Ishikawa (cell line): Measurements from ENCODE around the gene POGZ.

Source experiments
- CEBPB ChIP-seq: IDR thresholded peaks from 2 replicates; pipeline ENCODE4 v1.6.1; 2012
- CREB1 ChIP-seq: IDR thresholded peaks from 2 replicates; pipeline ENCODE4 v1.6.1; 2012; ENCODE audit warnings: low read depth
- EGR1 ChIP-seq: IDR thresholded peaks from 2 replicates; pipeline ENCODE4 v1.6.1; 2012
- EP300 ChIP-seq: IDR thresholded peaks from 2 replicates; pipeline ENCODE4 v1.6.1; 2012; ENCODE audit warnings: borderline replicate concordance
- FOXM1 ChIP-seq: IDR thresholded peaks from 2 replicates; pipeline ENCODE4 v1.6.1; 2012; ENCODE audit warnings: low read depth, borderline replicate concordance
- MAX ChIP-seq: IDR thresholded peaks from 2 replicates; pipeline ENCODE4 v1.6.1; 2012
- NFIC ChIP-seq: IDR thresholded peaks from 2 replicates; pipeline ENCODE4 v1.6.1; 2012
- RAD21 ChIP-seq: IDR thresholded peaks from 2 replicates; pipeline ENCODE4 v1.6.1; 2012; ENCODE audit warnings: low read depth
- REST ChIP-seq: IDR thresholded peaks from 2 replicates; pipeline ENCODE4 v1.6.1; 2012; ENCODE audit warnings: low read depth, mild to moderate bottlenecking
- TAF1 ChIP-seq: IDR thresholded peaks from 2 replicates; pipeline ENCODE4 v1.6.1; 2012; ENCODE audit warnings: low read depth, mild to moderate bottlenecking
- TEAD4 ChIP-seq: IDR thresholded peaks from 2 replicates; pipeline ENCODE4 v1.6.1; 2012
- YY1 ChIP-seq: IDR thresholded peaks from 2 replicates; pipeline ENCODE4 v1.6.1; 2012; ENCODE audit warnings: low read depth
- ZBTB7A ChIP-seq: IDR thresholded peaks from 2 replicates; pipeline ENCODE4 v1.6.1; 2012; ENCODE audit warnings: low read depth

GRCh38 chr1:151356696-151357095 lies 102.6 kb downstream of the POGZ start:
- TF ChIP-seq REST (no peak), EP300 (no peak), ZBTB7A (no peak), RAD21 (no peak), MAX (no peak), NFIC (no peak), TEAD4 (no peak), CREB1 (no peak), CEBPB (no peak), YY1 (no peak), FOXM1 (no peak), TAF1 (no peak), EGR1 (no peak)
